Spleen (tissue), 3 donors: Measurements from ENCODE around the gene SPRY1.

Source experiments
- POLR2A ChIP-seq, 3 donors: fragments of 450-650 bp; IDR thresholded peaks; one replicate each; pipeline ENCODE4 v1.5.1; 2017; ENCODE audit warnings: antibody characterized with exemption in 3 of 3, mild to moderate bottlenecking in 1 of 3
- POLR2AphosphoS5 ChIP-seq, 3 donors: sonication (generic); formaldehyde crosslinking; IDR thresholded peaks; one replicate each; pipeline ENCODE4 v1.5.1; 2017; ENCODE audit warnings: antibody characterized with exemption in 3 of 3

DNA sequence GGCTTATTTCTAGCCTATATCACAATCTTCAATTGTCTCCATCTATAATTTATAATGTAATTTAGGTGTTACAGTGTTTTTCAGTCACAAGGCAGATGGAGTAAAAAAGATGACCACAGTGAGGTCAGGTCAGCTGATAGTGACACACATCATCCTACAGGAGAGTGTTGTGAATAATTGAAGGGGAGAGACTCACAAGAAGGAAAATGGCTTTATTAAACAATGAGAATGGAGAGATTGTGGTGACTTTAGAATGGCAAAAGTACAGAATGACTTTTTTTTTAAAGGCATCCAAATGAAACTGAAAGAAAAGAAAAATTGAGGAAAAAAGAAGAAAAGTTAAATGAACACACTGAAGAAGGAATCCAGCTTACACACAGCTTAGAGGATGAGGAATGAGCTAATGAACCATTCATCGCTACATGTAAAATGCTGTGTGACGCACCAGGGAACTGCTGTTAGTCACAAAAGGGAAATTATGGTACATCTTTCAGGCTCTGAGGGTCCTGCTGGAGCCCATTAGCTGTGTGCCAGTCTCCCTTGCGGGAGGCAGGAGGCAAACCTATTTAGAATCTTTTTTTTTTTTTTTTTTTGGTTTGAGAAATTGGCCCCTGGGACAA is 56.6 kb downstream of the SPRY1 start:
- TF ChIP-seq POLR2AphosphoS5 (IDR thresholded peaks at IDR 0.05) (no peak), POLR2A (IDR thresholded peaks at IDR 0.05) (no peak)
